HepG2 (cell line): ENCODE results near the gene COLGALT1. TPM values are rescaled to one million over a fixed set of nuclear protein-coding genes. Genes with fewer than 3 reads are reported as not detected.

ENCODE experiments used
- DPF2 ChIP-seq: sonication (generic); formaldehyde crosslinking; IDR thresholded peaks from 2 replicates; pipeline ENCODE4 v1.4.0; 2020; ENCODE audit warnings: mild to moderate bottlenecking, low read depth, missing genetic modification reagents, borderline replicate concordance
- GATAD2A ChIP-seq: IDR thresholded peaks from 2 replicates; pipeline ENCODE4 v1.6.1; 2016
- HDAC1 ChIP-seq: sonication (generic); formaldehyde crosslinking; IDR thresholded peaks from 2 replicates; pipeline ENCODE4 v1.5.1; 2020; ENCODE audit warnings: mild to moderate bottlenecking, missing genetic modification reagents
- HMG20B ChIP-seq: conservative IDR thresholded peaks from 2 replicates; pipeline ENCODE4 v1.6.1; 2016; ENCODE audit warnings: missing genetic modification reagents, missing compliant biosample characterization
- KLF11 ChIP-seq: IDR thresholded peaks from 2 replicates; pipeline ENCODE4 v1.6.1; 2016; ENCODE audit warnings: missing compliant biosample characterization
- NFE2 ChIP-seq: sonication (generic); formaldehyde crosslinking; IDR thresholded peaks from 2 replicates; pipeline ENCODE4 v1.4.0; 2020; ENCODE audit warnings: missing genetic modification reagents
- POLR2AphosphoS5 ChIP-seq: IDR thresholded peaks from 2 replicates; pipeline ENCODE4 v1.6.1; 2012; ENCODE audit warnings: low read depth, low read length
- PTBP1 ChIP-seq: fragments of 200-400 bp; formaldehyde crosslinking; IDR thresholded peaks from 2 replicates; pipeline ENCODE4 v1.6.1; 2018; ENCODE audit warnings: low read length, low read depth; ENCODE audit not compliant: poor library complexity, severe bottlenecking
- SMAD3 ChIP-seq: sonication (generic); formaldehyde crosslinking; IDR thresholded peaks from 2 replicates; pipeline ENCODE4 v1.4.0; 2020; ENCODE audit warnings: missing genetic modification reagents
- SMAD9 ChIP-seq: sonication (generic); formaldehyde crosslinking; IDR thresholded peaks from 2 replicates; pipeline ENCODE4 v1.5.1; 2020; ENCODE audit warnings: mild to moderate bottlenecking, missing genetic modification reagents
- SOX5 ChIP-seq: IDR thresholded peaks from 2 replicates; pipeline ENCODE4 v1.6.1; 2016; ENCODE audit warnings: borderline replicate concordance
- SOX6 ChIP-seq, 2 experiments: fragments of 450-650 bp in 1 of 2; sonication (generic) in 1 of 2; formaldehyde crosslinking in 1 of 2; IDR thresholded peaks; 2 replicates each; pipeline versions ENCODE4 v1.4.0 to v1.6.1; 2017 to 2020; ENCODE audit warnings: antibody characterized with exemption in 1 of 2, mild to moderate bottlenecking in 1 of 2, missing genetic modification reagents in 1 of 2
- TBX2 ChIP-seq: sonication (generic); formaldehyde crosslinking; IDR thresholded peaks from 2 replicates; pipeline ENCODE4 v1.5.0; 2020; ENCODE audit warnings: missing genetic modification reagents, mild to moderate bottlenecking, borderline replicate concordance
- ZBTB2 ChIP-seq: sonication (generic); formaldehyde crosslinking; IDR thresholded peaks from 2 replicates; pipeline ENCODE4 v1.8.0; 2022; ENCODE audit warnings: low read depth, missing genetic modification reagents
- ZNF207 ChIP-seq: fragments of 450-650 bp; IDR thresholded peaks from 2 replicates; pipeline ENCODE4 v1.6.1; 2016; ENCODE audit warnings: antibody characterized with exemption, borderline replicate concordance
- ZNF430 ChIP-seq: sonication (generic); formaldehyde crosslinking; IDR thresholded peaks from 2 replicates; pipeline ENCODE4 v1.9.0; 2021; ENCODE audit warnings: mild to moderate bottlenecking, missing genetic modification reagents
- ZNF616 ChIP-seq: sonication (generic); formaldehyde crosslinking; IDR thresholded peaks from 2 replicates; pipeline ENCODE4 v1.5.0; 2020; ENCODE audit warnings: low read depth, mild to moderate bottlenecking, missing genetic modification reagents
- ZNF660 ChIP-seq: sonication (generic); formaldehyde crosslinking; IDR thresholded peaks from 2 replicates; pipeline ENCODE4 v1.5.1; 2020; ENCODE audit warnings: mild to moderate bottlenecking, low read depth, missing genetic modification reagents, borderline replicate concordance
- ZNF772 ChIP-seq: sonication (generic); formaldehyde crosslinking; IDR thresholded peaks from 2 replicates; pipeline ENCODE4 v1.5.0; 2020; ENCODE audit warnings: mild to moderate bottlenecking, missing genetic modification reagents
- ZNF775 ChIP-seq: sonication (generic); formaldehyde crosslinking; IDR thresholded peaks from 2 replicates; pipeline ENCODE4 v1.4.0; 2020; ENCODE audit warnings: missing genetic modification reagents, mild to moderate bottlenecking, moderate library complexity, borderline replicate concordance
- ZSCAN9 ChIP-seq: IDR thresholded peaks from 2 replicates; pipeline ENCODE4 v1.6.1; 2016; ENCODE audit warnings: borderline replicate concordance
- polyA plus RNA-seq, 8 experiments: library from polyadenylated mRNA; depleted of rRNA in 3 of 8; stranded (reverse) in 7 of 8; unstranded in 1 of 8; fragments of >200 nt; fragmentation: Illumina TruSeq in 4 of 8; extraction: Trizol in 4 of 8; gene quantifications; 2 replicates each; pipeline versions ENCODE4 v1.2.1 to v1.2.3, GENCODE V29; 2011 to 2016; ENCODE audit warnings: low read depth in 4 of 8, missing spikeins in 1 of 8, mixed read lengths in 1 of 8; ENCODE audit not compliant: insufficient read depth in 1 of 8
- total RNA-seq, 5 experiments: library from RNA; depleted of rRNA; stranded (reverse); fragments of >200 nt; fragmentation: Illumina TruSeq; extraction: Trizol; gene quantifications; 2 replicates each; pipeline ENCODE4 v1.2.3, GENCODE V29; 2016; ENCODE audit warnings: low read depth in 1 of 5
- TF ChIP-seq, protein P1 (sequence below): sonication (generic); formaldehyde crosslinking; IDR thresholded peaks from 2 replicates; pipeline ENCODE4 v1.4.0; 2020; ENCODE audit warnings: missing genetic modification reagents
- TF ChIP-seq, protein P2 (sequence below), 2 experiments: sonication (generic) in 1 of 2; formaldehyde crosslinking in 1 of 2; IDR thresholded peaks; 2 replicates each; pipeline versions ENCODE4 v1.4.0 to v1.6.1; 2018 to 2020; ENCODE audit warnings: missing genetic modification reagents in 2 of 2, borderline replicate concordance in 1 of 2, low read depth in 1 of 2, mild to moderate bottlenecking in 1 of 2, missing biosample characterization in 1 of 2

Gene COLGALT1
- total and polyA plus RNA-seq, 2 of the 13 experiments (the other 11 are each of a cell fraction or from before 2014, with no cell fraction given), result 58.0 to 211 TPM

DNA sequence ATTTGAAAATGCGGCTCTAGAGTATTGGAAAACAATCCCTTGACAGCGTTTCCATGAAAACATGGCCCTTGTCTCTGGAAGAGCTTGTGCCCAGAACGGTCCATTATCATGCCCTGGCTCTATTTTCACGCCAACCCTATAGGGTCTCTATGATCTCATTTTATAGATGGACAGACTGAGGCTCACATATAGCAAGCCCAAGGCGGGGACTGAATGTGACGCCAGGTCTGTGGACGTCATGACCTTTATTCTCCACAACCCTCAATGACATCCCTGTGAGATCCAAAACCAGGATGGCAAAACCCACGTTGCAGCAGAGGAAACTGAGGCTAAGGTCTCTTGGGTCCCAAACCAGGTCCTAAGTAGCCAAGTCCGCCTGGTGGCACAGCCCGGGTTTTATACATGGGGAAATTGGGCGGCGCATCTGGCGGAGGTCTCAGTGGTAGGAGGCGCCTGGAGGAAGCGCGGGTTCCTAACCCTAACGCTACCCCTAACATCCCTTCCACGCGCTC is 425 bp upstream of the COLGALT1 start (continued):
- TF ChIP-seq NFE2 (CRISPR knock-in tag) (no peak), SOX5 (CRISPR knock-in tag) (0 out of 2 replicates have a peak, but pooled peaks have one; percentile 7), GATAD2A (no peak), ZNF772 (CRISPR knock-in tag) (no peak), KLF11 (CRISPR knock-in tag) (no peak), ZBTB2 (CRISPR knock-in tag) (0 out of 2 replicates have a peak, but pooled peaks have one; percentile 19), POLR2AphosphoS5 (no peak), ZNF430 (CRISPR knock-in tag) (no peak), ZNF775 (CRISPR knock-in tag) (no peak), SOX6 (IDR thresholded peaks at IDR 0.05) (no peak), SOX6 (CRISPR knock-in tag; IDR thresholded peaks at IDR 0.05) (no peak), SMAD3 (CRISPR knock-in tag) (0 out of 2 replicates have a peak, but pooled peaks have one; percentile 9), ZNF207 (no peak), SMAD9 (CRISPR knock-in tag) (no peak), ZNF660 (no peak), PTBP1 (no peak), ZSCAN9 (CRISPR knock-in tag) (no peak), ZNF616 (CRISPR knock-in tag) (no peak), TBX2 (CRISPR knock-in tag) (no peak; the same call in 1 of the 2 replicates), HMG20B (CRISPR knock-in tag) (no peak), HDAC1 (no peak), DPF2 (no peak)
- TF ChIP-seq, protein P1, sequence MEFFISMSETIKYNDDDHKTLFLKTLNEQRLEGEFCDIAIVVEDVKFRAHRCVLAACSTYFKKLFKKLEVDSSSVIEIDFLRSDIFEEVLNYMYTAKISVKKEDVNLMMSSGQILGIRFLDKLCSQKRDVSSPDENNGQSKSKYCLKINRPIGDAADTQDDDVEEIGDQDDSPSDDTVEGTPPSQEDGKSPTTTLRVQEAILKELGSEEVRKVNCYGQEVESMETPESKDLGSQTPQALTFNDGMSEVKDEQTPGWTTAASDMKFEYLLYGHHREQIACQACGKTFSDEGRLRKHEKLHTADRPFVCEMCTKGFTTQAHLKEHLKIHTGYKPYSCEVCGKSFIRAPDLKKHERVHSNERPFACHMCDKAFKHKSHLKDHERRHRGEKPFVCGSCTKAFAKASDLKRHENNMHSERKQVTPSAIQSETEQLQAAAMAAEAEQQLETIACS (CRISPR knock-in tag), result no peak
- TF ChIP-seq, protein P2, sequence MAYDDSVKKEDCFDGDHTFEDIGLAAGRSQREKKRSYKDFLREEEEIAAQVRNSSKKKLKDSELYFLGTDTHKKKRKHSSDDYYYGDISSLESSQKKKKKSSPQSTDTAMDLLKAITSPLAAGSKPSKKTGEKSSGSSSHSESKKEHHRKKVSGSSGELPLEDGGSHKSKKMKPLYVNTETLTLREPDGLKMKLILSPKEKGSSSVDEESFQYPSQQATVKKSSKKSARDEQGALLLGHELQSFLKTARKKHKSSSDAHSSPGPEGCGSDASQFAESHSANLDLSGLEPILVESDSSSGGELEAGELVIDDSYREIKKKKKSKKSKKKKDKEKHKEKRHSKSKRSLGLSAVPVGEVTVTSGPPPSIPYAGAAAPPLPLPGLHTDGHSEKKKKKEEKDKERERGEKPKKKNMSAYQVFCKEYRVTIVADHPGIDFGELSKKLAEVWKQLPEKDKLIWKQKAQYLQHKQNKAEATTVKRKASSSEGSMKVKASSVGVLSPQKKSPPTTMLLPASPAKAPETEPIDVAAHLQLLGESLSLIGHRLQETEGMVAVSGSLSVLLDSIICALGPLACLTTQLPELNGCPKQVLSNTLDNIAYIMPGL (CRISPR knock-in tag; IDR thresholded peaks at IDR 0.05; ENCODE audit: borderline replicate concordance in 1 of 2, low read depth in 1 of 2), result no peak
